IMR-90 (cell line): ENCODE results near the gene MXRA8. TPM values are rescaled to one million over a fixed set of nuclear protein-coding genes. Genes with fewer than 3 reads are reported as not detected.

Experiments
- ATAC-seq: fragments of 200-7000 bp; cut with Tn5 transposase; 2 replicates; pipeline ENCODE4 v1.9.1; 2020; ENCODE audit warnings: low read depth, mild to moderate bottlenecking, moderate library complexity
- BruUV-seq: library from RNA; stranded (reverse); fragments of 400-500 nt; replicated peaks from 2 replicates; lab custom pipeline; 2021; lab: Mats Ljungman, UMichigan
- CTCF ChIA-PET: fragments of 300-600 bp; formaldehyde crosslinking; extraction: SDS; loops from one replicate; lab custom pipeline; 2021; ENCODE audit warnings: antibody characterized with exemption; lab: Yijun Ruan, JAX
- POLR2A ChIA-PET: fragments of 300-600 bp; sonication (Branson Sonifier 250); formaldehyde crosslinking; loops from one replicate; lab custom pipeline; 2022; ENCODE audit warnings: antibody characterized with exemption; ENCODE audit not compliant: unreplicated experiment; lab: Charles Lee
- DNase-seq: peaks from one replicate; pipeline ENCODE4 v3.0.0; 2013
- H2AFZ ChIP-seq: replicated peaks from 2 replicates; pipeline ENCODE3; 2013; ENCODE audit warnings: low read length, mild to moderate bottlenecking; ENCODE audit not compliant: poor library complexity
- H2AK5ac ChIP-seq: 2 replicates; pipeline ENCODE4 v1.6.1; 2013; ENCODE audit warnings: low read depth, low read length, inconsistent platforms
- H2AK9ac ChIP-seq: replicated peaks from 2 replicates; pipeline ENCODE3; 2013; ENCODE audit warnings: mild to moderate bottlenecking, low read depth, low read length, moderate library complexity; ENCODE audit not compliant: poor library complexity
- H2BK120ac ChIP-seq: 2 replicates; pipeline ENCODE4 v1.6.1; 2013; ENCODE audit warnings: low read depth, low read length, inconsistent platforms
- H2BK15ac ChIP-seq: 3 replicates; pipeline ENCODE4 v1.6.1; 2013; ENCODE audit warnings: low read depth, low read length, inconsistent platforms
- H2BK20ac ChIP-seq: 2 replicates; pipeline ENCODE4 v1.6.1; 2013; ENCODE audit warnings: low read depth, mild to moderate bottlenecking, inconsistent platforms, low read length, moderate library complexity
- H2BK5ac ChIP-seq: 2 replicates; pipeline ENCODE4 v1.6.1; 2013; ENCODE audit warnings: mild to moderate bottlenecking, low read depth, low read length, inconsistent platforms; ENCODE audit not compliant: poor library complexity, severe bottlenecking
- H3K14ac ChIP-seq: replicated peaks from 2 replicates; pipeline ENCODE4 v1.6.1; 2013; ENCODE audit warnings: low read depth, low read length, inconsistent platforms
- H3K18ac ChIP-seq: 2 replicates; pipeline ENCODE4 v1.6.1; 2013; ENCODE audit warnings: low read depth, low read length, control low read depth
- H3K23ac ChIP-seq: 2 replicates; pipeline ENCODE4 v1.6.1; 2013; ENCODE audit warnings: low read depth, low read length, inconsistent platforms
- H3K27ac ChIP-seq: 2 replicates; pipeline ENCODE4 v1.5.1; 2013; ENCODE audit warnings: mild to moderate bottlenecking, control low read depth, low read length; ENCODE audit not compliant: insufficient read depth
- H3K27me3 ChIP-seq: 2 replicates; pipeline ENCODE4 v1.6.1; 2013; ENCODE audit warnings: low read length; ENCODE audit not compliant: control insufficient read depth, insufficient read depth
- H3K36me3 ChIP-seq: 2 replicates; pipeline ENCODE4 v1.6.1; 2013; ENCODE audit warnings: low read length, mixed read lengths; ENCODE audit not compliant: control insufficient read depth, insufficient read depth
- H3K4ac ChIP-seq: 2 replicates; pipeline ENCODE4 v1.6.1; 2013; ENCODE audit warnings: low read depth, low read length, inconsistent platforms
- H3K4me1 ChIP-seq: 2 replicates; pipeline ENCODE4 v1.6.1; 2013; ENCODE audit warnings: low read length, mixed read lengths; ENCODE audit not compliant: control insufficient read depth, insufficient read depth
- H3K4me2 ChIP-seq: 2 replicates; pipeline ENCODE4 v1.6.1; 2013; ENCODE audit warnings: low read depth, mild to moderate bottlenecking, control low read depth, low read length, moderate library complexity
- H3K4me3 ChIP-seq: 2 replicates; pipeline ENCODE4 v1.5.1; 2013; ENCODE audit warnings: low read depth, mild to moderate bottlenecking, control low read depth, low read length, moderate library complexity; ENCODE audit not compliant: insufficient read depth
- H3K56ac ChIP-seq: 2 replicates; pipeline ENCODE4 v1.6.1; 2013; ENCODE audit warnings: low read length, inconsistent platforms; ENCODE audit not compliant: insufficient read depth; ENCODE audit errors: extremely low read depth
- H3K79me1 ChIP-seq, 2 experiments: 2 replicates each; pipeline ENCODE4 v1.6.1; 2013; ENCODE audit warnings: low read length in 2 of 2, inconsistent platforms in 1 of 2, low read depth in 1 of 2
- H3K9ac ChIP-seq: 2 replicates; pipeline ENCODE4 v1.6.1; 2013; ENCODE audit warnings: low read depth, low read length, control low read depth
- H3K9me1 ChIP-seq: 2 replicates; pipeline ENCODE4 v1.6.1; 2013; ENCODE audit warnings: low read length, inconsistent platforms; ENCODE audit not compliant: insufficient read depth
- H3K9me3 ChIP-seq: 2 replicates; pipeline ENCODE4 v1.6.1; 2013; ENCODE audit warnings: low read length; ENCODE audit not compliant: control insufficient read depth, insufficient read depth
- H4K20me1 ChIP-seq: 2 replicates; pipeline ENCODE4 v1.6.1; 2013; ENCODE audit warnings: low read length, inconsistent platforms; ENCODE audit not compliant: insufficient read depth
- H4K5ac ChIP-seq: 2 replicates; pipeline ENCODE4 v1.6.1; 2013; ENCODE audit warnings: mild to moderate bottlenecking, low read depth, low read length, control low read depth
- H4K8ac ChIP-seq, 2 experiments: 2 replicates each; pipeline ENCODE4 v1.6.1; 2013; ENCODE audit warnings: low read depth in 2 of 2, low read length in 2 of 2, control low read depth in 1 of 2, inconsistent platforms in 1 of 2
- H4K91ac ChIP-seq: 2 replicates; pipeline ENCODE4 v1.6.1; 2013; ENCODE audit warnings: low read depth, low read length, inconsistent platforms; ENCODE audit not compliant: insufficient read depth
- CEBPB ChIP-seq: IDR thresholded peaks from 2 replicates; pipeline ENCODE4 v1.6.1; 2012; ENCODE audit warnings: low read depth, low read length, improper control_type of control experiment
- CHD1 ChIP-seq: IDR thresholded peaks from 2 replicates; pipeline ENCODE4 v1.6.1; 2012; ENCODE audit warnings: low read depth, low read length, improper control_type of control experiment
- CTCF ChIP-seq: conservative IDR thresholded peaks from 2 replicates; pipeline ENCODE4 v1.5.1; 2012; ENCODE audit warnings: mild to moderate bottlenecking, low read depth, low read length, improper control_type of control experiment
- MXI1 ChIP-seq: IDR thresholded peaks from 2 replicates; pipeline ENCODE4 v1.6.1; 2012; ENCODE audit warnings: low read depth, mild to moderate bottlenecking, low read length, moderate library complexity, borderline replicate concordance
- NFE2L2 ChIP-seq: fragments of 150-350 bp; IDR thresholded peaks from 2 replicates; pipeline ENCODE4 v1.6.1; 2016; ENCODE audit warnings: low read depth, mild to moderate bottlenecking, low read length
- POLR2A ChIP-seq: IDR thresholded peaks from 2 replicates; pipeline ENCODE4 v1.6.1; 2012; ENCODE audit warnings: mild to moderate bottlenecking, low read depth, low read length
- RAD21 ChIP-seq: IDR thresholded peaks from 2 replicates; pipeline ENCODE4 v1.6.1; 2012; ENCODE audit warnings: low read length, improper control_type of control experiment
- SMC3 ChIP-seq: fragments of 150-350 bp; IDR thresholded peaks from 2 replicates; pipeline ENCODE4 v1.6.1; 2016; ENCODE audit warnings: low read depth, mild to moderate bottlenecking, antibody characterized with exemption, low read length, moderate library complexity
- USF2 ChIP-seq: fragments of 150-350 bp; IDR thresholded peaks from 2 replicates; pipeline ENCODE4 v1.6.1; 2017; ENCODE audit warnings: mild to moderate bottlenecking, antibody characterized with exemption, low read length, low read depth
- WGBS, 2 experiments: methylation state at CpG; one replicate each; pipeline versions ENCODE4 v1.1.5 to v1.1.7; 2013; ENCODE audit warnings: missing lambda C conversion rate in 2 of 2; ENCODE audit not compliant: insufficient read length in 1 of 2; ENCODE audit errors: extremely low coverage in 2 of 2; 5-methylcytosine and 5-hydroxymethylcytosine counted together
- dilution Hi-C: fragments of 300-500 bp; cut with HindIII; formaldehyde crosslinking; loops from one replicate; pipeline ENCODE4 v1.14.3; 2018; ENCODE audit warnings: low sequenced_read_pairs; ENCODE audit not compliant: unreplicated experiment
- in situ Hi-C: fragments of 300-500 bp; cut with MboI; formaldehyde crosslinking; loops from 3 replicates; pipeline ENCODE4 v1.14.3; 2019; ENCODE audit warnings: low sequenced_read_pairs, inconsistent platforms, mixed read lengths
- intact Hi-C: fragments of 100-400 bp; cut with micrococcal nuclease; formaldehyde crosslinking; loops from 2 replicates; pipeline ENCODE4 v1.10.0; 2022
- polyA plus RNA-seq, 3 experiments: library from polyadenylated mRNA; depleted of rRNA; stranded (reverse); fragments of >200 nt; gene quantifications; 2 replicates each; pipeline ENCODE4 v1.2.3, GENCODE V29; 2012; ENCODE audit warnings: low replicate concordance in 1 of 3
- total RNA-seq: library from RNA; depleted of rRNA; stranded (reverse); fragments of >200 nt; gene quantifications from 2 replicates; pipeline ENCODE4 v1.2.3, GENCODE V29; 2012

Gene MXRA8
- total and polyA plus RNA-seq, 2 of the 4 experiments (the other 2 are of a cell fraction): 92.5 to 469 TPM

GRCh38 chr1:1333551-1334241, 24.7 kb downstream of the MXRA8 start:
- H4K91ac ChIP-seq: no peak overlapping the region
- TF ChIP-seq USF2: no peak
- no peak for TF ChIP-seq CHD1
- TF ChIP-seq SMC3: no peak
- TF ChIP-seq MXI1: no peak
- TF ChIP-seq RAD21: no peak
- no peak for TF ChIP-seq NFE2L2
- TF ChIP-seq CTCF: no peak
- TF ChIP-seq CEBPB: no peak
- no peak for TF ChIP-seq POLR2A
- dilution Hi-C loops: no loop called here
- ChIA-PET POLR2A (no interaction called here), CTCF (no interaction called here)
- H2BK120ac ChIP-seq: no peak overlapping the region
- peaks cover 20% of the 10 kb centered on the region for H3K36me3 ChIP-seq
- no peaks in the 10 kb centered on the region for H3K4me1 ChIP-seq
- no peaks in the 10 kb centered on the region for H3K27me3 ChIP-seq
- H4K8ac ChIP-seq: no peak overlapping the region
- ATAC-seq (no peak), DNase-seq (no peak)
- H2AK9ac ChIP-seq: no peak overlapping the region
- H4K20me1 ChIP-seq: peaks cover 19% of the 10 kb centered on the region
- intact Hi-C loops: no loop called here
- H2AFZ ChIP-seq: no peak overlapping the region
- 95% methylated on average over 35 of the region's 36 CpGs; no CpG with 5 or more reads in 1 of the 2 experiments for WGBS, 2 experiments
- no peak overlapping the region for H2BK15ac ChIP-seq
- H2AK5ac ChIP-seq: no peak overlapping the region
- no peak overlapping the region for H3K56ac ChIP-seq
- H3K9me1 ChIP-seq: peaks cover 9% of the 10 kb centered on the region
- H3K9ac ChIP-seq: no peak overlapping the region
- no TSS peak for BruUV-seq
- no peak overlapping the region for H3K27ac ChIP-seq
- H3K4me2 ChIP-seq: no peak overlapping the region
- no peaks in the 10 kb centered on the region for H3K9me3 ChIP-seq
- no peak overlapping the region for H3K18ac ChIP-seq
- H3K79me1 ChIP-seq: peaks cover 7 to 11% of the 10 kb centered on the region in 2 experiments; a peak in 2 of 4 replicates
- H3K23ac ChIP-seq: no peak overlapping the region
- in situ Hi-C loops: no loop called here
- H3K14ac ChIP-seq: no peak overlapping the region
- H3K4ac ChIP-seq: no peak overlapping the region
- no peak overlapping the region for H2BK5ac ChIP-seq
- no peak overlapping the region for H3K4me3 ChIP-seq
- H4K5ac ChIP-seq: no peak overlapping the region
- no peak overlapping the region for H2BK20ac ChIP-seq
